Measurements from ENCODE around the gene PRLR. TPM values are rescaled to one million over a fixed set of nuclear protein-coding genes. Genes with fewer than 3 reads are reported as not detected.

Gene PRLR
- total RNA-seq, 2 donors from 2014 or later, result 0.04 TPM; not detected in 1

DNA sequence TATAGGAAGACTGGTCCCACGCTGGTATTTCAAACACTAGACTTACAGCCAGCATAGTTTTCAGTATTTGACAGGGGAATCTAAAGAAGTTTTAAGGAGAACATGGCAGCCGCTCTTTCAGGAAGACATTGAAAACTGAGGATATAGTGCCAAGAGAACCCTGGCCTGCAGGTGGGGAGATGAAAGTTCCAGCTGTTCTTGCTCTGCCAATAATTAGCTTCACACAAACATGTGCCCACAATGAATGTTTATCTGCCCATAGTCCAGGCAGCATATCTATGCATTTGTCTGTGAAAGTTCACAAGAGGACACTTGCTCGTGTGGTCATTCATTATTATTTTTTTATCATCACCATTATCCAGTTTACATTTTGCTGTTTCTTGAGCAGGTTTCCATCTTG, 134.9 kb downstream of the PRLR start:
- H3K9me3 Mint-ChIP-seq, result no peaks in the 10 kb centered on the region
- DNase-seq (ENCODE audit: low spot score in 2 of 2) (no peak), ATAC-seq (no peak)
- no peaks in the 10 kb centered on the region for H3K36me3 Mint-ChIP-seq
- H3K27ac Mint-ChIP-seq, result no peak overlapping the region

DNA sequence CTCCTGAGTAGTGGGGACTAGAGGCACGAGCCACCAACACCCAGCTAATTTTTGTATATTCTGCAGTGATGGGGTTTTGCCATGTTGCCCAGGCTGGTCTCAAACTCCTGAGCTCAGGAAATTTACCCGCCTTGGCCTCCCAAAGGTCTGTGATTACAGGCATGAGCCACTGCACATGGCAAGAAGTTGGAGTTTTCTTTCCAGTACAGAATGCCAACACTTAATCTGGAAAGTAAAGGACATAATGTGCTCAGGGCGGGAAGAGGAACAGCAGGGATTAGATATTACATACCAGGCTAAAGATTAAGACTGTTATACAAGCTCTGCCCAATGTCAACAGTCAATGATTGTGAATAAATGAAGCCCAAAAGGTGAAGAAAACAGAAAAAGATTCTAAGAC, 135.3 kb downstream of the PRLR start:
- H3K36me3 Mint-ChIP-seq, result no peaks in the 10 kb centered on the region
- DNase-seq (ENCODE audit: low spot score in 2 of 2) (no peak), ATAC-seq (no peak)
- H3K27ac Mint-ChIP-seq, result no peak overlapping the region
- H3K9me3 Mint-ChIP-seq, result no peaks in the 10 kb centered on the region

DNA sequence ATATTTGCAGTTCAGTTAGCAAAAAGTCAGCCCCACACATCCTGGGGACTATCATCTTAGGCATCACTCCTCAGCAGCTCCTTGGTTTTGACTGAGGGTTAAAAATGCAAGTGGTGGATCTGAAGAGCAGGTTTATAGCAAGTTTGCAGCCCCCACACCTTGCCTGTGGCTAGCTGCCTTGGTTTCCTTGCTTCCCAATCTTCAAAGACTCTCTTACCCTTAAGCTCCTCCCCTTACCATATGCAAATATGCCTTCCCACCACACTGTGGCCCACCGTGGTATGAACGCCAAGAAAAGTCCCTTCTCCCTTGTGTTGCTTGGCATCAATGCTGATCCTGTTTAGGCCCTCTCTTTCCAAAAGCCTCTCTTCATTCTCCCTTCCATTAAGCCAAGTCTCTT, 137.6 kb downstream of the PRLR start:
- no peaks in the 10 kb centered on the region for H3K36me3 Mint-ChIP-seq
- DNase-seq (ENCODE audit: low spot score in 2 of 2), result no peak
- H3K27ac Mint-ChIP-seq, result no peak overlapping the region
- H3K9me3 Mint-ChIP-seq, result no peaks in the 10 kb centered on the region
- no peak for ATAC-seq

DNA sequence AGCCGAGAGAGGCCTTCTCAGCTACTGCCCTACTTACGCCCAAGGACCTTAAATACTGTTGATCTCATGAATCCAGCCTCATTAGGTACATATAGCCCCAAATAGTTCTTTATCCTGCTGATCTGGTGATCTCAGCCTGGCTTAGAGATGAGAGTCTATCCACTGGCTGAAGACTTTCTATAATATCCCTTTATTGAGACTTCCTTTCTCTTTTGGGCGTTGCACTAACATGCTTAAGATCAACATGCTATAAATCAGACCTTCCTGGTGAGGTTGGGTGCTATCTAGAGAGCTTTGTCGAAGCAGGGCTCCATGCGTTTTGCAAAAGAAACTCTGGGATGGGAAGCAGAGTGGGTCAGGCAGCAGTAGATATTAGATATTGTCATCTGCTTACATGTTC, 138.6 kb downstream of the PRLR start:
- no peak for DNase-seq (ENCODE audit: low spot score in 2 of 2)
- Mint-ChIP-seq H3K36me3 (no peaks in the 10 kb centered on the region), H3K27ac (no peak overlapping the region), H3K9me3 (no peaks in the 10 kb centered on the region)
- no peak for ATAC-seq

DNA sequence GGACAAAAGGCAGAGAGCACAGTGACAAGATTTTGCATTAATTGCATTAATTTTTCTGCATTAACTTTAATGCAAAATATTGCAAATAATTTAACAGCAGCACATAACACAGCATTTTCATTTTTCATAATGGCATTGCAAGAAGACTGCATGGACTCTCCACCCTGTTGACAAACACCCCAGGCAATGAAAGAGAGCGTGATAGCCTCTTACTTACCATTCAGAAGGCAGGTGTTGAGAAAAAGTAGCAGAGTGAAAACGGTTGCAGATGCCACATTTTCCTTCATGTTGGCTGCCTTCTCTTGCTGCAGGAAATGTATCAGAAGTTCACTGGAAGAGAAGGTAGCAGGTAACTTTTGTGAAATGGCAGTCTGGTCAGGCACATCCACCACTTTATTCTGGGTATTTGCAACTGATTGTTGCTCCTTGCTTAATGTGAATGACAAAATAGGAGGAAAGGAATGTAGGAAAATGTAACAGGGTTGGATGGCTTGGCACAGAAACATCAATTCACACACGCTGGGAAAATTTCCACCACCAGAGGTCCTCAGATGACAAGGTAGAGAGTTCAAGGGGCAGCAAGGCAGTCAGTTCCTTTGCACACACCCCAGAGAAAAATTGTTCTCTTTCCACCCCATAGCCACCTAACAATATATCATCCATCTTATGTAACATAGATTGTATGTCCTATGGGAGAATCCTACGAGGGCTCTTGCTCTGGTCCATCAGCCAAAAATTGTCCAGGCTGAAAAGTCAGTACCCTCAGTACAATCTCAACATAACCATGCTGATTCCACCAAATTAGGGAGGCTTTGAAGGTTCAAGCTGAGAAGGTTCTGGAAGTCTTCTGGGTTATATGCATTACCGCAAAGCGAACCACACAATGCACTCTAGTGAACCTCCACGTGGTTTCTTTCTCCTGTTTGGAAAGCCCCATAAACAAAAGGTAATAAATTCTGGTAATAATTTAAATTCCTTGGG, 140.7 kb downstream of the PRLR start:
- Mint-ChIP-seq H3K9me3 (no peaks in the 10 kb centered on the region), H3K36me3 (no peaks in the 10 kb centered on the region), H3K27ac (no peak overlapping the region)
- ATAC-seq (peak in 1 of 2 donors; percentile 58), DNase-seq (ENCODE audit: low spot score in 2 of 2) (peak in 1 of 2 donors; percentile 62)

DNA sequence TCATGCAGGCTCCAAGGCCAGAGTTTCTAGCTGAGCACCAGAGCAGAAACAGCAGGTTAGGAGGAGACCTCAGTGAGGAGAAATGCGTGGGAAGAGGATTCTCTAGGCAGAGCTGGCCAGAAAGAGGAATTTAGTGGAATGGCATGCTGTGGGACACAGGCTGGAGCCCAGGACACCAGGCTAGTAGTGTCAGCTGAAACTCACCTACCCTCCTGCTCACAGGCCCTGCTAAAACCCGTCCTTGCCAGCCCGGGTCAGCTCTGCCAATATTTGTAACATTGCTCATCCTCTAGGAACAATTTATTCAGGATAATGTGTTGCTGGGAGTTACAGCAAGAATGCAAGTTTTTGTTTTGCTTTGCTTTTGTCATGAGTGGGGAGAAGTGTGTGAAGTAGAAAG, 142.3 kb downstream of the PRLR start:
- Mint-ChIP-seq H3K27ac (no peak overlapping the region), H3K9me3 (no peaks in the 10 kb centered on the region), H3K36me3 (no peaks in the 10 kb centered on the region)
- ATAC-seq (no peak), DNase-seq (ENCODE audit: low spot score in 2 of 2) (no peak)

DNA sequence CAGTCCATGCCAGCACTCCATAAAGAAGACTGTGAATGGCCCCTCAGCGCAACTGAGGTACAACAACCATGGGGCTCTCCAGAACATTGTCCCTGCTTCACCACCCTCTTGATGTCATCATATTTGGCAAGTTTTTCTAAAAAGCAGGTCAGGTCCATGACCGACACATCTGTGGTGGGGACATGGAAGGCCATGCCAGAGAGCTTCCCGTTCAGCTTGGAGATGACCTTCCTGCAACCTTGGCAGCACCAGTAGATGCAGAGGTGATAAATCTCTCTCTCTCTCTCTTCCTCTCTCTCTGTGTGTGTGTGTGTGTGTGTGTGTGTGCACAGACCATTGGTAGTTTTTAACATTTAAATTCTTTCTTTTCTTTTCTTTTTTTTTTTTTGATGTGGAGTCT, 147.1 kb downstream of the PRLR start:
- no peaks in the 10 kb centered on the region for H3K9me3 Mint-ChIP-seq
- DNase-seq (ENCODE audit: low spot score in 2 of 2) (no peak), ATAC-seq (no peak)
- H3K36me3 Mint-ChIP-seq, result no peaks in the 10 kb centered on the region
- H3K27ac Mint-ChIP-seq, result no peak overlapping the region

DNA sequence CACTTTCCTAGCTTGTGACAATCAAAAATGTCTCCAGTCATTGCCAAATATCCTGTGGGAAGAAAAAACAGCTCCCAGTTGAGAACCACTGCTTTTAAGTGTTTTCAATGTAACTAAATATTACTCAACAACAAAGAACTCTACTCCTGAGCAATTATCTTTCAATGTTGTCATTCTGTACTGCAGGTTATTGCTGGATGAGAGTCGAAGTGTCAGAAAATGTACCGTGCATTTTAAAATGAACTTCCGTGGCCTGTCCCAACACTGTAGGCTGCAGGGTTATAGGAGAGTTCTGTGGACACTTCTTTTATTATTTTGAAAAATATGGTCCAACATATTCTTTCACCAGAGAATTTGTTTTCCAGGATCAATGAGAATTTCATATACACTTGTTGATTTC, 147.8 kb downstream of the PRLR start:
- no peaks in the 10 kb centered on the region for H3K36me3 Mint-ChIP-seq
- DNase-seq (ENCODE audit: low spot score in 2 of 2) (no peak), ATAC-seq (no peak)
- no peak overlapping the region for H3K27ac Mint-ChIP-seq
- no peaks in the 10 kb centered on the region for H3K9me3 Mint-ChIP-seq

DNA sequence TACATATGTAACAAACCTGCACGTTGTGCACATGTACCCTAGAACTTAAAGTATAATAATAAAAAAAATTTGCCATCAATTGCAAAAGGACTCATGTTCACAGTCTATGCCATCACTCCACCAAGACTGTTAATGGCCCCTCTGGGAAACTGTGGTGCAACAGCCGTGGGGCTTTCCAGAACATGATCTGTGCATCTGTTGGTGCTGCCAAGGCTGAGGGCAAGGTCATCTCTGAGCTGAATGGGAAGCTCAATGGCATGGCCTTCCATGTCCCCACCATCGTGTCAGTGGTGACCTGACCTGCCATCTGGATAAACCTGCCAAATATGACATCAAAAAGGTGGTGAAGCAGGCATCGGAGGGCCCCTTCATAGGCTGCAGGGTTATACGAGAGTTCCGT, 149.2 kb downstream of the PRLR start:
- DNase-seq (ENCODE audit: low spot score in 2 of 2) (no peak), ATAC-seq (no peak)
- peaks cover 4% of the 10 kb centered on the region in 2 donors for H3K36me3 Mint-ChIP-seq
- H3K27ac Mint-ChIP-seq, result no peak overlapping the region
- H3K9me3 Mint-ChIP-seq, result peaks cover 4% of the 10 kb centered on the region in 2 donors

DNA sequence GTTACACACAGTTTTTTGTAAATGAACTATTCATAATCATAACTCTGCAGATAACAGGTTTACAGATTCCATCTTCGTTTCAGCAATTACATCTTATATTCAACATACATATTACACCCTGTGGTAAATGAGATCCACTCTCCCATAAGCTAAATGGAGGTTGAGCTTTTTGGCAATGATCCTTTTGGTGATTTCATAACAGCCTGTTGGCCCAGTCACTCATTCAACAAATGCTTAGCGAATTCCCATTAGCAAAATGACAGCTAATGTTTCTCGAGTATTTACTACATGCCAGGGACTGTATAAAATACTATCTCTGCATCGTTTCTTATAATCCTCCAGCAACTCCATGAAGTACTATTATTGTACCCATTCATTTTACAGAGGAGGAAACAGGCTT, 157.1 kb downstream of the PRLR start:
- Mint-ChIP-seq H3K36me3 (peaks cover 6 to 7% of the 10 kb centered on the region in 2 donors), H3K27ac (no peak overlapping the region), H3K9me3 (peaks cover 5 to 6% of the 10 kb centered on the region in 2 donors)
- ATAC-seq (no peak), DNase-seq (ENCODE audit: low spot score in 2 of 2) (no peak)

DNA sequence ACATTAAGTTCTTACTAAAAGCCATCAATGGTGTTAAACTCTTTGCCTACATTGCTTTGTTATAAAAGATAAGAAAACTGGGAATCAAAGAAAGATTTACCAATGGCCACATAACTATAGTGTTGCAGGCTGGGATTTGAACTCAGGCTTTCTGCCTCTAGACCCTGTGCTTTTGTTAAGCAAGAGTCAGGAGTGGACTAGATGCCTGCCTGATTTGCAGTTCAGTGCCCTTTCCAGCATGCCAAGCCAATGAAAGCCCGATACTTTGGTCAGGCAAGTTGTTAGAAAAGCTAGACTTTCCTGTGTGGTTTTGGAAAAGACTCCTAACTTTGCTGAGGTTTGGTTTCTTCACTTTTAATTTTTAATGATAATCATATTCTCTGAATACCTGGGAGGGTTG, 161.1 kb downstream of the PRLR start:
- H3K27ac Mint-ChIP-seq, result no peak overlapping the region
- DNase-seq (ENCODE audit: low spot score in 2 of 2) (no peak), ATAC-seq (no peak)
- H3K36me3 Mint-ChIP-seq, result no peaks in the 10 kb centered on the region
- H3K9me3 Mint-ChIP-seq, result no peaks in the 10 kb centered on the region

DNA sequence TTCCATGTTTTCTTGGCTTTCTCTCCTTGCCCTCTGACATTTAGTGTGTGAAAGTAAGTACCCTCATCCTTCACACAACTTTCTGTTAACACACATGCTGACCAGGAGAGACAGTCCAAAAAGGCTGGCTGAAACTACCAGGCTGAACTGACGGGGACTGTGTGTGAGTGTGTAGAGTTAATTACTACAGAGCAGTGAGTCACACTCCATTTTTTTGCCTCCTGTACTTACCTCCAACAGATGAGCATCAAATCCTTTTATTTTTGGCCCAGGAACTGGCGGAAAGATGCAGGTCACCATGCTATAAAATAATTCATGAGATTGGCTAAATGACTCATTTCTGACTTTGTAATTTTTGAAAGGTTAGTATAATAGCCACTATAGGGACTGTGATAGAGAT, 162.3 kb downstream of the PRLR start:
- Mint-ChIP-seq H3K36me3 (no peaks in the 10 kb centered on the region), H3K9me3 (no peaks in the 10 kb centered on the region), H3K27ac (no peak overlapping the region)
- DNase-seq (ENCODE audit: low spot score in 2 of 2), result no peak
- no peak for ATAC-seq

DNA sequence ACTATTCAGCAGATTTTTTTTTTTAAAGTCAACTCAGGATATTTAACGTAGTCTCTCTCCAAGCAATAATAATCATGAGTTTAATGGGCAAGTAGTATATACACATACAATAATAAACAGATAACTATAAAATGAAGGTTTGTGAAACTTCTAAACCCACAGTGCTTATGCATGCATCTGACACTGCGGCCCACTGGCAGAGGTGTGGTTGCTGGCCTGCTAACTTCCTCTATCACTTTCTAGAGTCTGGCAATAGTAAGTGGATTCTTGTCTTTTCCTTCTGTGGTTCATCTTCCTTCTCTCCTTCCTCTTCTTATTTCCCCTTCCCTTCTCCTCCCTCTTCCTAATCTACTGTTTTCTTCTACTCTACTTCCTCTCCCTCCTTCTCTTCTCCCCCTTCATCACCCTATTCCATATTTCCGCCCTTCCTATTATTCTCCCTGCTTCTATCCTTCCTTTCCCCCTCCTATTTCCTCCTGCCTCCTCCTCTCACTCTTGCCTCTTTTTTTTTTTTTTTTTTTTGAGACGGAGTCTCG, 164.0 kb downstream of the PRLR start:
- H3K36me3 Mint-ChIP-seq, result no peaks in the 10 kb centered on the region
- ATAC-seq, result no peak
- no peak overlapping the region for H3K27ac Mint-ChIP-seq
- no peaks in the 10 kb centered on the region for H3K9me3 Mint-ChIP-seq
- no peak for DNase-seq (ENCODE audit: low spot score in 2 of 2)

DNA sequence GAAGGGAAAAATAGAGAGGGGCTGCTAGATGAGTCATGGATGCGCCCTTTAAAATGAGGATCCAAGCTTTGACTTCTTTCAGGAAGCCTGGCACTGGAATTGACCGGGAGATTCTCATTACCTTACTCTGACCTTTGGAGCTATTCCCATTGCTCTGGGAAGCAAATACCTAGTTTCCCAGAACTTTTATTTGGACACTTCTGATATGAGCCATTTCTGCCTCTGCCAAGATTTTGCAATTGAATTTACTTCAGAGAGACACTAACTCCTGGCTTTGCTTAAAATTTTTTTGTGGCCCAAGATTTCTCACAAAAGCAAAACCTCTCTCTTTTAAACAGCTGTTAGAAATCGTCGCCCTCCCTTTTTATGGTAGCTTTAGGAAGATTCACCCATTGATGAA, 166.9 kb downstream of the PRLR start:
- Mint-ChIP-seq H3K36me3 (no peaks in the 10 kb centered on the region), H3K27ac (no peak overlapping the region), H3K9me3 (no peaks in the 10 kb centered on the region)
- DNase-seq (ENCODE audit: low spot score in 2 of 2), result no peak
- no peak for ATAC-seq

DNA sequence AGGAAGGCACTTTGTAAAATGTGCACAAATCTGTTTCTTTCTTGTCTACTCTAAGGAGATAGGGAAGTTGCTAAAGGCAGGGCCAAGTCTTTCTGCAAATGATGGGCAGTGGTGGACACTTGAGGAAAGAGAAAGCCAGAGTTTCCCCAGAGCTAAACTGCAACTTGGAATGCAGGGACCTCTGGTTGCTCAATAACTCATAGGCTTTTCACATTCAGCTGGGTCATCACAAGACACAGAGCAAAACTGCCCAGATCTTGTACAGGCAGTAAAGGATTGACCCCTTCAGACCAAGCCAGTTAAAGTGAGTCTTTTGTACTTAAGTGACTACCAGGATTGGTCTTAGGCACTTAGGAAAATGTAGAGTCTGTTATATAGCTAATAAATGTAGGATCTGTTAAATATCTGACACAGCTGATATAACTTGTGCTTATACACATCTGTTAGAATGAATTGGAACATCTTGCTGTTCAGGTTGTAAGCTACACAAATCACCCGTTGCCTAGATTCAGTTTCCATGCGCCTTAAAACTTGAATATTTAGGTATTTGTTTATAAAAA, 169.0 kb downstream of the PRLR start:
- no peak overlapping the region for H3K27ac Mint-ChIP-seq
- ATAC-seq (no peak), DNase-seq (ENCODE audit: low spot score in 2 of 2) (no peak)
- no peaks in the 10 kb centered on the region for H3K36me3 Mint-ChIP-seq
- no peaks in the 10 kb centered on the region for H3K9me3 Mint-ChIP-seq

DNA sequence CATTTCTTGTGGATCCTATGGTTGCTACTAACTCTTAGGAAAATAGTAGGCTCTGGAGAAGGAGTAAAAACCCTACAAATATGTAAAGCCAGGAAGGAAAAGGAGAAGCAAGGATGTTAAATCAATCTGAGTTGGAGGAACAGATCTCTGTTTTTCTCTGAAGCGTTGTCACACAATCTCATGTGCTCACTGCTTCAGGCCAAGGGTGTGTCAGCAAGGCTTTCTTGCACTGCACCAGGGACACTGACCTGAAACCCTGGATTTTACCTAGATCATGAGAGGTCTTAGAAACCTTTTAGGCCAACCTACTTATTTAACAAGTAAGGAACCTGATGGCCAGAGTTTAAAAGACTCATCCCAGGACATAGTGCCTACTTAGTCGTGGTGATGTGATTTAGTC, 170.1 kb downstream of the PRLR start:
- Mint-ChIP-seq H3K9me3 (no peaks in the 10 kb centered on the region), H3K36me3 (no peaks in the 10 kb centered on the region), H3K27ac (no peak overlapping the region)
- ATAC-seq (no peak), DNase-seq (ENCODE audit: low spot score in 2 of 2) (no peak)

DNA sequence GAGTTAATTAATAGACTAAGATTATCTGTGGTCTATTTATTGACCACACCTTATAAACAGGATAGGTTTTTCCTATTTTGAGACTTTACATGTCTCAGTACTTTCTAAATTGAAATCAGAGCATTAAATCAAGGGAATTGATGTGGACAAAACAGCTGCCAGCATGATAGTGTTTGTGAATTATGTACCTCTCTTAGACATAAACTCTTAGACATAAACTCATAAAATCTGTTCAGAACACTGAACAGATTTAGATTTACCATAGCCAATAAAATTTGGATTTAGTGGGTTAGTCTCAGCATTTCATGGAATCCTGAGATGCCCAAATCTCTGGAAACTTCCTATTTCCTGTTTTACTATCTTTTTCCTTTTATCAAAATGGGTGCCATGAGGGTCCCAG, 171.0 kb downstream of the PRLR start:
- H3K9me3 Mint-ChIP-seq, result no peaks in the 10 kb centered on the region
- H3K27ac Mint-ChIP-seq, result no peak overlapping the region
- H3K36me3 Mint-ChIP-seq, result no peaks in the 10 kb centered on the region
- DNase-seq (ENCODE audit: low spot score in 2 of 2) (no peak), ATAC-seq (no peak)

DNA sequence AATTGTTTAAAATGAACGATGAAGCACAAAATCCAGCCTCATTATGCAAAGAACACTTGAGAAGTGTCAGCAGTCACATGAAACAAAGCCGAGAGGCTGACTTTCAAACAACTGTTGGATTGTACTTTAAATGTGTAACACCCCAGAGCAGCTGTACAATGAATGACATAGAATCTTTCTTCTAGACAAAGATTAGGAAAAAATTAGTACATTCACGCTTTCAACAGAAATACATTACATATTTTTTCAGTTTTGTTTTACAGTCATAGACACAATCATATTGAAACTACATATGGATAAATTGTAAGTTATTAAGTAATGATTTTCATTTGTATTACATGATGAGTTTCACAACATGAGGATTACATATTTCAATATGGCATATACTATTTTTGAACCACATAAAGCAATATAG, 171.9 kb downstream of the PRLR start:
- no peaks in the 10 kb centered on the region for H3K36me3 Mint-ChIP-seq
- no peak overlapping the region for H3K27ac Mint-ChIP-seq
- DNase-seq (ENCODE audit: low spot score in 2 of 2) (no peak), ATAC-seq (peak; percentile 36 to 94)
- no peaks in the 10 kb centered on the region for H3K9me3 Mint-ChIP-seq

All from activated naive CD4-positive, alpha-beta T cell treated with anti-CD3 and anti-CD28 coated beads, Interleukin-2, amount 50 U/mL, for 72 hours (primary cell).